ENCODE measurements around the gene SLC35G1.

DNA sequence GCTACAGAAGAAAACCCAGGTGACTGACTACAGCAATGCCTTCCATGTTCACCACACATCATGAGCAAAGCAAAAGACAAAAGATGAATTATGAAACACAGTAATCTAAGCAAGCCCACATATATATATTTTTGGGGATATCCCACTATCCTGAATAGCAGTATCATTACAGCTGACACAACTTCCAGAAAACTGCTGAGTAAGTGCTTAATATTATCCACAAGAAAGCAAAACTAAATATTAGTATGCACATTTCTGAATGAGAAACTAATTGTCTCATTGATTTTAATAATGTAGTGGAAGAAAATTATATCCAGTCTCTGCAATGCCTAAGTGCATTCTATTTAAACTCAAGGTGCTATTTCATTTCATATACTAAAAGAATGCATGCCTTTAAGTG lies 14.5 kb upstream of the SLC35G1 start:
- TF ChIP-seq, protein P1, sequence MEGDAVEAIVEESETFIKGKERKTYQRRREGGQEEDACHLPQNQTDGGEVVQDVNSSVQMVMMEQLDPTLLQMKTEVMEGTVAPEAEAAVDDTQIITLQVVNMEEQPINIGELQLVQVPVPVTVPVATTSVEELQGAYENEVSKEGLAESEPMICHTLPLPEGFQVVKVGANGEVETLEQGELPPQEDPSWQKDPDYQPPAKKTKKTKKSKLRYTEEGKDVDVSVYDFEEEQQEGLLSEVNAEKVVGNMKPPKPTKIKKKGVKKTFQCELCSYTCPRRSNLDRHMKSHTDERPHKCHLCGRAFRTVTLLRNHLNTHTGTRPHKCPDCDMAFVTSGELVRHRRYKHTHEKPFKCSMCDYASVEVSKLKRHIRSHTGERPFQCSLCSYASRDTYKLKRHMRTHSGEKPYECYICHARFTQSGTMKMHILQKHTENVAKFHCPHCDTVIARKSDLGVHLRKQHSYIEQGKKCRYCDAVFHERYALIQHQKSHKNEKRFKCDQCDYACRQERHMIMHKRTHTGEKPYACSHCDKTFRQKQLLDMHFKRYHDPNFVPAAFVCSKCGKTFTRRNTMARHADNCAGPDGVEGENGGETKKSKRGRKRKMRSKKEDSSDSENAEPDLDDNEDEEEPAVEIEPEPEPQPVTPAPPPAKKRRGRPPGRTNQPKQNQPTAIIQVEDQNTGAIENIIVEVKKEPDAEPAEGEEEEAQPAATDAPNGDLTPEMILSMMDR (conservative IDR thresholded peaks at IDR 0.05 in 1 of 2, IDR thresholded peaks at IDR 0.05 in 1 of 2; ENCODE audit: extremely low read depth in 1 of 2, insufficient read depth in 1 of 2, low read depth in 1 of 2, low read length in 2 of 2), result no peak
- TF ChIP-seq EZH2 (IDR thresholded peaks at IDR 0.05; ENCODE audit: borderline replicate concordance, low read length), result no peak

All from mammary epithelial cell (primary cell).